Melanocyte of skin (primary cell): ENCODE results near the gene KHDC4. TPM values are rescaled to one million over a fixed set of nuclear protein-coding genes. Genes with fewer than 3 reads are reported as not detected.

Source experiments
- small RNA-seq, 2 donors: library from RNA; depleted of rRNA; stranded (forward); fragments of <200 nt; gene quantifications; one replicate each; pipeline ENCODE3, GENCODE V24; 2012
- total RNA-seq, 2 donors: library from RNA; depleted of rRNA; stranded (reverse); fragments of >200 nt; gene quantifications; 2 replicates each; pipeline ENCODE4 v1.2.3, GENCODE V29; 2012

The KHDC4 gene
- 10 to 100 TPM; 30.6 to 35.6 TPM for total RNA-seq

DNA sequence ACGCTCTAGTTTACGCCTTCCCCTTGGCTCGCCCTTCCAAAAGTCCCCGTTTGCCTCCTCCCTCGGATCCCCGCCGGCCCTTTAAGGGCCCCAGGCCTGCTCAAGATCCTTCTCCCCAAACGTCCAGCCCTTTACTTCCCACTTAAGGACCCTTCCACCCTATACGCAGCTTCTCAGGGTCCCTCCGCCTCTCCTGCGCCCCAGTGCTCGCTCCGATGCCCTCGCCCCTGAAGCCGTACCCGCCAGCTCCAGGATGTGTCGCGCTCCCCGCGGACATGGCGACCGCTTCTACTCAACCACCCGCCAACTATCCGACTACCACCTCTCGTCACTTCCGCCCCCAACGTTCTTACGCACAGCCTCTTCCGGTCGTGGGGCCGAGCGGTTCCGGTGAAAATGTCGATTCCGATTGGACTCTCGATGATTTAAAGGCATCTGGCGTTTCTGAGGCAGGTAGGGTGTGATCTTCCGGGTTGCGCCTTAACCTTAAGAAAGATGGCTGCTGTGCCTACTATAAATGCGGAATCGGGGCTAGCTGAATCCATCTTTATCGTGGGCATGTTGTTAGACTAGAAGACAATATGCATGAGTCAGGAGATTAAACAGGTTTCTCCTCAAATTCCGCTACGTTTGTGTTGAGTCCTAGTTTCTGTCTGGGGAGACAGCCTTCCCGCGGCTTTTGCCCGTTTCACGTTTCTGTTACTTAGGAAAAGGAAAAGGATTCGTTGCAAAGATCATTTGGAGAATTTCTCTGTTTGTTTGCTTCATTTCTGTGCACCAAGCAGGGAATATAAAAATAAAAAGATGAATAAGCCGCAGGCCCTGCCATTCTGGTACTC lies at the start of gene KHDC4:
KHDC4 (minus strand) TSS at position 317 of the 839 bp plus-strand sequence; CDS start at position 277, 40 bp downstream.

DNA sequence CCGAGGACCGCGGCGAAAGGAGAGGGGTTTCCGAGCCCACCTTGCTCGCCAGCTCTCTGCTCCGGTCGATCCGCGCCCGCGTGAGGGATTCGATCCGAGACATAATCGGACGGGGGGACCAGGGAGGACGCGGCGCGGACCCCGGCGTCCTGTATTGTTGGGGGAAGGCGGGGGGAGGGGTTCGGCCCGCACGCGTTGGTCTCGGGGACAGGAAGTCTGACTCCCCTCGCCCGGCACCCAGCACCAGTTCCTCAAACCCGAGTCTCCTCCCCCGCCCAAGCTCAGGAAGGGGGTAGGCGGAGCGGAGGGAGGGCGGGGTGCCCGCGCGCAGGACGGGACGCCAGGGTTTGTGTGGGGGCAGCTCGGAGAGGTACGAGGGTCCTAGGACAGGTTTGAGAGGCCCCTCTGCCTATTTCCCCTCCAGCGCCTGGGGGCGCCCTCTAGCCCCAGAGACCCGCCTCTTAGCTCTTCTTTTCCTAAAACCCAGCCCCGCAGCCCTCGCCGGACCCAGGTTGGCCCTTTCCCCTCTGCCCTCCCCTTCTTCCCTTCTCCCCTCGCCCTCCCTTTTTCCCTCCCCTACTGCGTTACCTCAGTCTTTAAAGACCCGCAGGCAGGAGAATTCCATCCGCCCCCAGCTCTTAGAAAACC lies 44.2 kb upstream of the KHDC4 start, which contains the start of gene ARHGEF2:
ARHGEF2 (minus strand) TSS at position 223 of the 648 bp plus-strand sequence; CDS start at position 103, 120 bp downstream.

DNA sequence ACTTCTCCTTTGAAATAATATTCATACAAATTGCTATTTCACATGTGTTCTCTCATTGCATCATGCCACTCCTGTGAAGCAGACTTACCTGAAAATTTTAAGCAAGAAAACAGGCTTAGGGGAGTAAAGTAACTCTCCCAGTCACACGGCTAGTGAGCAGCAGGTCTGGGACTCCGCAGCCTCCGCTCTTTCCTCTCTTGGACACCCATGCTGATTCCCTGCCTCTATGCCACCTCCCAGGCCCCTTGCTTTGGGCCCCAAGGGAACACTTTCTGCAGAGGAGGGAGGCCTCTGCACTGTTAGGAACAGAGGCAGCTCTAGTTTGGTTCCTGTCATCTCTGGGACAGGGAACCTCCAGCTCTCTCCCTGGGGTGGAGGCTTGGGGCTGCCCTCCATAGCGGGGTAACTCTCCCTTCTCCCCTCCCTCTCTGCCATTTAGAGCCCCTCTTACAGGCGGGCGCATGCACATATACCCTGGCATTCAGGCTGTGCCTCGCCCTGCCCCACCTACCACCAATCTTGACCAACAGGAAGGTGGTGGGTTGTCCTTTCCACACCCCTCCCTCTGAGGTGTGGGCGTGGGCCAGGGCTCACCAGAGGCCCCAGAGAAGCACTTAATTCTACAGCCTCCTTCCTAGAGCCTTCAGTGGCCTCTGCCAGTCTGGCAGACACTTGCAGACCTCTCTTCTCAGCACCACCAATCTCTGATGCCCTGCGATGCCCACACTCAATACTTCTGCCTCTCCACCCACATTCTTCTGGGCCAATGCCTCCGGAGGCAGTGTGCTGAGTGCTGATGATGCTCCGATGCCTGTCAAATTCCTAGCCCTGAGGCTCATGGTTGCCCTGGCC lies 7.0 kb upstream of the KHDC4 start, which contains the start of gene RXFP4:
RXFP4 (plus strand) TSS at position 646 of the 852 bp plus-strand sequence; CDS start at position 718, 72 bp downstream.

DNA sequence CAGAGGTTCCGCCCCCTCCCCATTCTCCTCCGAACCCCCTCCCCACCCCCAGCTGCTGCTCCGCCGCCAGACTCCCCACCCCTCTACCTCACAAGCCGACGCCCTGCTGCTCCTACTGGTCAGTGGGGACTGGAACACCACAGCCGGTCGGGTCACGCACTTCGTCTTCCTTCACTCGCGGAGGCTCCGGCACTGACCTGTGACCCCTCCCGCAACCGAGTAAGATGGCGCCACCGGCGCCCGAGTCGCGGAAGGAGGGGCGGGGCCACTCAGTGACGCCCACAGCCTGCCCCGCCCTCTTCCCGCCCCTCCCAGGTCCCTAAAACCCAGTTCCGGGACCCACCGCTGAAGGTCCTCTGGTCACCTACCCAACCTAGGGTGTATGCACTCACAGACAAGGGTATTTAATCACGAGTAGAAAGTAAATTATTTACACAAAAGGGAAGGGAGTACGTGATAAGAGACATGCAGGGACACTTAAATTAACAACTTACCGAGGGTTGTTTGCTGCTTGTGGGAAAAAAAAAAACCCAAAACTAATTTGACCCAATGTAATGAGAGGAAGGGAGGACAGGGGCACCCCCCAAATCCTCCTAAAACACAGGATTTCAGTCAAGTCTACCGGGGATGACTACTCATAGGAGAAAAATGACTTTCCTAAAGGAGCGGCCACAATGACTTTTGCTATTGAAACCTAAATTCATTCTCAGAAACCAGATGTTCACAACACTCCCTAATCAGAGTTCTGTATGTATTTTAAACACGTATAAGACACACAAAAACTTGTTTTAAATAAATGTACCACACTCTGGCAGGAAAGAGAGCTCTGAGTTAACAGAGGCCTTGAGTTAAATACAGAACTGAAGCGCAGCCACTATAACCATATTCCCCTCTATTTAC lies 22.8 kb downstream of the KHDC4 start, which contains the start of gene RIT1:
RIT1 (minus strand) TSS at position 194 of the 900 bp plus-strand sequence. CDS start 588 bp downstream, outside the sequence.

Small RNA genes within 50 kb of the gene (small RNA-seq; reads per million reads assigned to genes)
- gene MIR6738 (0 reads per million in 2 donors), gene RF00015 (0 reads per million in 2 donors), gene SCARNA4 (0 reads per million in 2 donors), gene SNORA80E (114 to 212 reads per million in 2 donors)

Other genes starting within 250 kb of the KHDC4 start
- gene YY1AP1, start 245.6 kb downstream of the KHDC4 start, total RNA-seq = 10 to 100 TPM; 50.3 to 54.4 TPM
- gene DAP3, start 245.3 kb downstream of the KHDC4 start, total RNA-seq = 100 to 1,000 TPM in 1 of 2 donors, 10 to 100 TPM in 1; 65.7 to 100 TPM
- 10 to 100 TPM; 30.6 to 31.6 TPM for gene GON4L, start 77.2 kb downstream of the KHDC4 start, total RNA-seq
- 10 to 100 TPM; 19.0 to 21.0 TPM for gene SYT11, start 74.8 kb downstream of the KHDC4 start, total RNA-seq
- 10 to 100 TPM; 48.0 to 50.6 TPM for gene RIT1, start 23.1 kb downstream of the KHDC4 start, total RNA-seq
- gene RXFP4, start 7.2 kb upstream of the KHDC4 start, total RNA-seq = not detected
- gene ARHGEF2, start 44.1 kb upstream of the KHDC4 start, total RNA-seq = 100 to 1,000 TPM in 1 of 2 donors, 10 to 100 TPM in 1; 59.5 to 134 TPM
- 100 to 1,000 TPM; 220 to 324 TPM for gene SSR2, start 86.5 kb upstream of the KHDC4 start, total RNA-seq
- 10 to 100 TPM; 16.0 to 21.0 TPM for gene UBQLN4, start 119.4 kb upstream of the KHDC4 start, total RNA-seq
- gene LAMTOR2, start 120.4 kb upstream of the KHDC4 start, total RNA-seq = 10 to 100 TPM; 35.1 to 42.0 TPM
- gene RAB25, start 126.7 kb upstream of the KHDC4 start, total RNA-seq = not detected
- gene MEX3A, start 148.1 kb upstream of the KHDC4 start, total RNA-seq = 1 to 10 TPM; 1.0 to 4.0 TPM
- gene LMNA, start 180.3 kb upstream of the KHDC4 start, total RNA-seq = 1,000 to 10,000 TPM in 1 of 2 donors, 100 to 1,000 TPM in 1; 784 to 1,173 TPM
- gene SEMA4A, start 219.2 kb upstream of the KHDC4 start, total RNA-seq = under 1 TPM; 0.67 to 0.69 TPM